GM10248 (cell line): Measurements from ENCODE around the gene CA5A.
"Not testable (repeated sequence)": the region's sequence is repeated elsewhere in the genome, so short reads cannot be mapped to it uniquely, and the experiment has no call there.

Experiments
- CTCF ChIA-PET: fragments of 300-600 bp; sonication (Branson Sonifier 250); formaldehyde crosslinking; extraction: SDS; loops from one replicate; lab custom pipeline; 2021; ENCODE audit warnings: antibody characterized with exemption; lab: Yijun Ruan, JAX
- POLR2A ChIA-PET: fragments of 350-650 bp; sonication (Branson Sonifier 250); formaldehyde crosslinking; extraction: SDS; loops from one replicate; lab custom pipeline; 2020; ENCODE audit warnings: antibody characterized with exemption; lab: Yijun Ruan, JAX
- DNase-seq: peaks from one replicate; pipeline ENCODE4 v3.0.0; 2012; ENCODE audit errors: extremely low spot score
- CTCF ChIP-seq: IDR thresholded peaks from 2 replicates; pipeline ENCODE4 v1.5.1; 2012; ENCODE audit warnings: mild to moderate bottlenecking, low read depth; ENCODE audit errors: extremely low read depth, missing control alignments, control extremely low read depth

CA5A gene

DNA sequence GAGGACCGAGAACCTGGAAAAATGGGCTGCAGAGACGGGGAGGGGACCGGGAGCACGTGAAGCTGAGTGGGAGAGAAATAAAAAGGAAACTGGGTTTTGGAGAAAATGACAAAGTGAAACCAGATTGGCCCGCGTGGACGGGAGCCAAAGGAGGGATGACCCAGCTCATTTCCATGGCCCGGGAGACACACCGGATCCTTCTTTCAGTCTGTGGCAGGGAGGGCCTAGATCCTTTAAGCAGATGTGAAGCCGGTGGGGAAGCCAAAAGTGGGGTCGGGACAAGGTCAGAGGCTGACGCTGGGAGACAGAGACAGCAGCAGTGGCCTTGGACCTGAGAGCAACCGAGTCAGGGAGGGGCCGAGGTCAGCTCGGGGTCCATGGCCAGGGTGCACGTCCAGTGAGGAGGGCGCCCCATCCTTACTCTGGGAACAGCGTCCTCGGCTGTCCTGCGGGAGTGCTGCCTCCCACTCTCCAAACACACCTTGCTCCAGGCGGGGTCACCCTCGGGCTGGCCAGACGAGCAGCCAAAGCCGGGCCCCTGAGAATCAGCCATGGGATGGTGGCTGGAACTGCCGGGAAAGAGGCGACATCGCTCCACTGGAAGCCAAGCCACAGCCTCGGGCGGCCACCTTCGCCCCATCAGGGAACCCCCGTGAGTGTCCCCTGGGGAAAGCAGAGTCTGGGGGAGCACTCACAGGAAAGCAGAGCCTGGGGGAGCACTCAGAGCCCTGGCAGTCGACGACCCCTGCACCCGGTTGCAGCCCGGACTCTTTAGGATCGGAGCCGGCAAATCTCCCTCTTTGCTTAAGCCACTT lies 17.3 kb downstream of the CA5A start:
- CTCF ChIA-PET, result interaction anchor here (1.0 to 1.5 kb wide), 2 partner anchors 9 to 140 kb away, joined by 3 to 5 read pairs; no protein-coding TSS in a partner anchor
- no peak for TF ChIP-seq CTCF
- DNase-seq, result no peak
- POLR2A ChIA-PET, result no interaction called here

GRCh38 chr16:87918338-87918737 lies 18.0 kb downstream of the CA5A start:
- CTCF ChIA-PET, result interaction anchor here (1.0 to 1.5 kb wide), 2 partner anchors 8 to 139 kb away, joined by 3 to 5 read pairs; no protein-coding TSS in a partner anchor
- TF ChIP-seq CTCF, result no peak
- DNase-seq, result no peak
- POLR2A ChIA-PET, result no interaction called here

GRCh38 chr16:87917503-87917902 lies 18.8 kb downstream of the CA5A start:
- POLR2A ChIA-PET, result no interaction called here
- CTCF ChIA-PET, result interaction anchor here (1.3 to 1.7 kb wide), 3 partner anchors 7 to 138 kb away, joined by 3 to 7 read pairs (median 5); no protein-coding TSS in a partner anchor
- DNase-seq, result no peak
- TF ChIP-seq CTCF, result no peak

DNA sequence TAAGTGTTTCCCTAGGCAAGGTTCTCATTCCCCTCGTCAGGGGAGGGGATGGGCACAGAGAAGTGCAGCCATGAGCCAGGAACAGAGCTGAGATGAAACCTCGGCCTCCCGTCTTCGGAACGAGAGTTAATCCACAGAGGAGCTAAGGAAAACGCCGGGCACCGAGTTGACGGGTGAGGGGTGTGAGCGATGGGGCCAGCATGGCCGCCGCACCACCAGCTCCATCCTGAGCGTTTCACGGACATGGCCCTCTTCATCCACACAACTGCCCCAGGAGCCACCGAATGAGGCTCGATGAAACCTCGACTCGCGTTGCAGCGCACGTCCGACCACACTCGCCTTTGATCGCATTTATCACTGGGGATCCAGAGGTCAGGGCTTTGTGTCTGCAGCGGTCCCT lies 21.5 kb downstream of the CA5A start:
- POLR2A ChIA-PET, result interaction anchor here (0.7 kb wide), 1 partner anchor 12 kb away, joined by 7 read pairs; no protein-coding TSS in a partner anchor
- no peak for TF ChIP-seq CTCF
- DNase-seq, result no peak
- CTCF ChIA-PET, result interaction anchor here (1.0 to 2.7 kb wide), 6 partner anchors 11 to 136 kb away, joined by 3 to 12 read pairs (median 6); no protein-coding TSS in a partner anchor

DNA sequence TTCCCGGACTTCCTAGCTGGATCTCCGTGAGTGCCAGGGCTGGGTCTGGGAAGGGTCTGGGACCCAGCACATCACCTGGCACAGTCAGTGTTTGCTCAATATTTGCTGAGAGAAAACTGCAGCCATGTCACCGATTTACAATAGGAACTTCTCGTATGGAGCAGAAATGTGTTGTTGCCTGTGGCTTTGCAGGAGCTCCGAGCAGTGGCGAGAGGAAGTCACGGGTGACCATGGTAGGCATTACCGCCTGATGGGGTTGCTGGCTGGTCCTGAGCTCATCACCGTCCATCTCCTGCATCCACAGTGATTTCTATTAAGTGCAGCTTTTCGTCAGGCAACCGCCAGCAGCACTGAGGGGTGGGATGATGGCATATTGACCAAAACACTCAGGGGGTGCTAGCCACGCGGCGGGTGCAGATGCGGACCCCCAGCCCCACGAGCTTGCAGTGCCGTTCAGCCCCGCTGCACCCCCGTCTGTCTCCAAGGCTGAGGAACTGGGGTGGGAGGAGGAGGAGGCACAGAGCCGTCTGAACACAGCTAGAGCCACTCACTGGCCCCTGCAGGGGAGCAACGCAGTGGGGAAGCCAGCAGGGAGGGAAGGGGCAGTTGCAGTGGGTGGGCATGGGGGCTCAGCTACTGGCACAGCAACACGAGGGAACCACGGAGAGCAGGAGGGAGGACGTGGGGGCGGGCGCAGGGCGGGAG lies 22.2 kb downstream of the CA5A start:
- DNase-seq, POLR2A ChIA-PET: not testable (repeated sequence)
- CTCF ChIA-PET, result interaction anchor here (0.9 to 2.7 kb wide), 6 partner anchors 11 to 135 kb away, joined by 3 to 12 read pairs (median 6); partner anchors contain the start of gene BANP

- CTCF ChIA-PET, result interaction anchor here (1.7 to 2.7 kb wide), 2 partner anchors 63 to 133 kb away, joined by 6 to 12 read pairs; no protein-coding TSS in a partner anchor
- DNase-seq, POLR2A ChIA-PET: not testable (repeated sequence)
These were observed 23.6 kb downstream of the CA5A start for GRCh38 chr16:87912691-87913090.

GRCh38 chr16:87911106-87911763 lies 25.1 kb downstream of the CA5A start:
- CTCF ChIA-PET, result interaction anchor here (1.4 to 7.2 kb wide), 3 partner anchors 61 to 132 kb away, joined by 5 to 64 read pairs (median 6); no protein-coding TSS in a partner anchor
- DNase-seq, POLR2A ChIA-PET: not testable (repeated sequence)
